HepG2 (cell line): Measurements from ENCODE around the gene CAPN10. TPM values are rescaled to one million over a fixed set of nuclear protein-coding genes. Genes with fewer than 3 reads are reported as not detected.

Source experiments
- ATAC-seq: fragments of 200-7000 bp; cut with Tn5 transposase; 3 replicates; pipeline ENCODE4 v1.9.1; 2020; ENCODE audit warnings: mild to moderate bottlenecking, moderate library complexity
- BruUV-seq: library from RNA; stranded (reverse); fragments of 400-500 nt; replicated peaks from 2 replicates; lab custom pipeline; 2021; lab: Mats Ljungman, UMichigan
- CTCF ChIA-PET: fragments of 300-600 bp; formaldehyde crosslinking; extraction: SDS; loops from one replicate; lab custom pipeline; 2021; ENCODE audit warnings: low total read pairs, inconsistent platforms, low intra/inter-chr PET ratio; lab: Yijun Ruan, JAX
- POLR2A ChIA-PET: fragments of 350-600 bp; sonication (Branson Sonifier 250); formaldehyde crosslinking; loops from one replicate; lab custom pipeline; 2020; ENCODE audit warnings: antibody characterized with exemption, inconsistent platforms; lab: Yijun Ruan, JAX
- DNase-seq: peaks from one replicate; pipeline ENCODE4 v3.0.0-alpha.2; 2015; ENCODE audit warnings: low spot score
- FAIRE-seq: peaks from 3 replicates; lab custom pipeline; 2011; peaks lifted over from hg19 to GRCh38; lab: Jason Lieb, UNC
- H2AFZ ChIP-seq: one replicate; pipeline ENCODE4 v1.6.1; 2011; ENCODE audit warnings: low read length, inconsistent platforms
- H3K27ac ChIP-seq: fragments of 300-600 bp; 3 replicates; pipeline ENCODE4 v1.8.0; 2011; ENCODE audit warnings: mixed run types, mild to moderate bottlenecking, mixed read lengths, low read length, inconsistent platforms; ENCODE audit not compliant: insufficient read depth; ENCODE audit errors: extremely low read length
- H3K27me3 ChIP-seq, 2 experiments: fragments of 200-600 bp in 1 of 2; 2 replicates in 1 of 2; 3 replicates in 1 of 2; pipeline versions ENCODE4 v1.6.0 to v1.8.0; 2011; ENCODE audit warnings: low read length in 2 of 2, mild to moderate bottlenecking in 2 of 2, moderate library complexity in 2 of 2, inconsistent platforms in 1 of 2; ENCODE audit not compliant: insufficient read depth in 2 of 2, control insufficient read depth in 1 of 2
- H3K36me3 ChIP-seq, 2 experiments: fragments of 200-600 bp in 1 of 2; replicated peaks in 1 of 2; 2 replicates in 1 of 2; 3 replicates in 1 of 2; pipeline versions ENCODE4 v1.5.1 to v1.8.0; 2011; ENCODE audit warnings: low read length in 2 of 2, inconsistent platforms in 1 of 2; ENCODE audit not compliant: insufficient read depth in 2 of 2, control insufficient read depth in 1 of 2
- H3K4me1 ChIP-seq: 2 replicates; pipeline ENCODE4 v1.5.1; 2012; ENCODE audit warnings: low read length, inconsistent platforms; ENCODE audit not compliant: insufficient read depth
- H3K4me2 ChIP-seq: 2 replicates; pipeline ENCODE4 v1.6.0; 2011; ENCODE audit warnings: low read depth, low read length, inconsistent platforms
- H3K4me3 ChIP-seq, 3 experiments: fragments of 200-600 bp in 1 of 3; sonication (generic), shearing (Covaris generic) in 1 of 3; replicated peaks in 1 of 3; 2 replicates each; pipeline ENCODE4 v1.5.1; 2011 to 2016; ENCODE audit warnings: low read length in 3 of 3, inconsistent platforms in 2 of 3, low read depth in 2 of 3, mild to moderate bottlenecking in 2 of 3, control low read depth in 1 of 3, mixed read lengths in 1 of 3; ENCODE audit not compliant: insufficient read depth in 1 of 3
- H3K79me2 ChIP-seq: one replicate; pipeline ENCODE4 v1.6.1; 2011; ENCODE audit warnings: low read length, inconsistent platforms; ENCODE audit not compliant: insufficient read depth
- H3K9ac ChIP-seq: 2 replicates; pipeline ENCODE4 v1.6.0; 2011; ENCODE audit warnings: mild to moderate bottlenecking, low read depth, low read length, inconsistent platforms; ENCODE audit not compliant: insufficient read depth
- H3K9me3 ChIP-seq: 2 replicates; pipeline ENCODE4 v1.5.1; 2012; ENCODE audit warnings: mild to moderate bottlenecking, low read length
- H4K20me1 ChIP-seq: 2 replicates; pipeline ENCODE4 v1.6.0; 2011; ENCODE audit warnings: inconsistent platforms, mild to moderate bottlenecking, low read length, moderate library complexity; ENCODE audit not compliant: insufficient read depth
- FOXP1 ChIP-seq, 2 experiments: fragments of 450-650 bp in 1 of 2; IDR thresholded peaks; 2 replicates each; pipeline ENCODE4 v1.6.1; 2017 to 2018; ENCODE audit warnings: antibody characterized with exemption in 1 of 2
- KDM5B ChIP-seq: sonication (generic); formaldehyde crosslinking; IDR thresholded peaks from 2 replicates; pipeline ENCODE4 v1.4.0; 2020; ENCODE audit warnings: missing genetic modification reagents, mild to moderate bottlenecking, borderline replicate concordance
- NFATC3 ChIP-seq: sonication (generic); formaldehyde crosslinking; IDR thresholded peaks from 2 replicates; pipeline ENCODE4 v1.5.1; 2020; ENCODE audit warnings: mild to moderate bottlenecking, missing genetic modification reagents
- PAX8 ChIP-seq: sonication (generic); formaldehyde crosslinking; IDR thresholded peaks from 2 replicates; pipeline ENCODE4 v1.8.0; 2022; ENCODE audit warnings: mild to moderate bottlenecking, missing genetic modification reagents, borderline replicate concordance
- STAT5B ChIP-seq: sonication (generic); formaldehyde crosslinking; IDR thresholded peaks from 2 replicates; pipeline ENCODE4 v1.4.0; 2020; ENCODE audit warnings: missing genetic modification reagents
- ZNF552 ChIP-seq: sonication (generic); formaldehyde crosslinking; IDR thresholded peaks from 2 replicates; pipeline ENCODE4 v1.9.0; 2022; ENCODE audit warnings: missing genetic modification reagents, mild to moderate bottlenecking, borderline replicate concordance
- WGBS: methylation state at CpG from one replicate; pipeline ENCODE4 v1.1.6; 2017; ENCODE audit warnings: low lambda C conversion rate; 5-methylcytosine and 5-hydroxymethylcytosine counted together
- in situ Hi-C: cut with HindIII; loops from 2 replicates; pipeline ENCODE4 v1.10.0; 2017; ENCODE audit warnings: low pct_unique_long_range_greater_than_20kb; ENCODE audit not compliant: extremely low pct_ligation_motif_present
- intact Hi-C: fragments of 100-400 bp; cut with micrococcal nuclease; formaldehyde crosslinking; loops from one replicate; pipeline ENCODE4 v1.10.0; 2022; ENCODE audit not compliant: unreplicated experiment
- polyA plus RNA-seq, 8 experiments: library from polyadenylated mRNA; depleted of rRNA in 3 of 8; stranded (reverse) in 7 of 8; unstranded in 1 of 8; fragments of >200 nt; fragmentation: Illumina TruSeq in 4 of 8; extraction: Trizol in 4 of 8; gene quantifications; 2 replicates each; pipeline versions ENCODE4 v1.2.1 to v1.2.3, GENCODE V29; 2011 to 2016; ENCODE audit warnings: low read depth in 4 of 8, missing spikeins in 1 of 8, mixed read lengths in 1 of 8; ENCODE audit not compliant: insufficient read depth in 1 of 8
- total RNA-seq, 5 experiments: library from RNA; depleted of rRNA; stranded (reverse); fragments of >200 nt; fragmentation: Illumina TruSeq; extraction: Trizol; gene quantifications; 2 replicates each; pipeline ENCODE4 v1.2.3, GENCODE V29; 2016; ENCODE audit warnings: low read depth in 1 of 5
- TF ChIP-seq, protein P1 (sequence below): sonication (generic); formaldehyde crosslinking; IDR thresholded peaks from 2 replicates; pipeline ENCODE4 v1.5.0; 2020; ENCODE audit warnings: mild to moderate bottlenecking, missing genetic modification reagents, borderline replicate concordance
- TF ChIP-seq, protein P2 (sequence below): sonication (generic); formaldehyde crosslinking; IDR thresholded peaks from 2 replicates; pipeline ENCODE4 v1.5.0; 2020; ENCODE audit warnings: missing genetic modification reagents

The CAPN10 gene
- total and polyA plus RNA-seq, 2 of the 13 experiments (the other 11 are each of a cell fraction or from before 2014, with no cell fraction given) = 27.6 to 32.4 TPM

DNA sequence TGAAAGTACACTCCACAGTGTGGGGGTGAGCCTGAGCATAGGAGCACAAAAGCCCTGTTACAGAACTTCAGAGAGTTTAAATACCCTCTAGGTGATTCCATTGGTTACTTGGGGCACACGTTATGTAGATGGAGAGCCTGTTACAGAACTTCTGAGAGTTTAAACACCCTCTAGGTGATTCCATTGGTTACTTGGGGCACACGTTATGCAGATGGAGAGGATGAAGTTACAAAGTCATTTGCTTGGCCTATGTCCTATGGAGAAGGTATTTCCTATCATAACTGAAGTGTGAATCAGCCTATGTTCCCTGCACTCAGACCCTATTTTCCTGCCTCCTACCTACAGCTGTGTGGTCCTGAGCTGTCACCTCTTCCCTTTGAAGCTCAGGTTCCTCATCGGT, 3.8 kb upstream of the CAPN10 start (continued):
- TF ChIP-seq NFATC3 (CRISPR knock-in tag) = no peak
- TF ChIP-seq, all 625 proteins: peak for 0

DNA sequence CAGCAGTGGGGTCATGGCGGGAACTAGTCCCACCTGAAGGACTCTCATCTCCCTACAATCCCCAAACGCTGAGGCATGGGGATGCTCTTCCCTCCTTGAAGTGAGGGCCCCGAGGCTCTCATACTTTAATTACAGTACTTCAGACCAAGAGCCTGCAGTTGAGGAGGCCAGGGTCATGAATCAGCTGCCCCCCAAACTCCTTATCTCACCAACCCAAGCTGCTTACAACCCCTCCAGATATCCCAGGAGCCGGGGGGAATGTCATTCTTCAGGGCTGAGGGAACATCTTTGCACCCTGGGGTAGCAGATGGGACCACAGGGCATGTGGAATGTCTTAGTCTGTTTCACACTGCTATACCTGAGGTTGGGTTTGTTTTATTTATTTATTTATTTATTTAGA, 2.8 kb upstream of the CAPN10 start:
- Histone ChIP-seq H3K4me2 (no peak overlapping the region), H3K36me3 (peaks cover 0 to 3% of the 10 kb centered on the region in 2 experiments; a peak in 1 of 5 replicates), H3K9ac (0 out of 2 replicates have a peak overlapping the region, but pooled peaks have one; percentile 7), H3K27ac (no peak overlapping the region), H3K4me3 (no peak overlapping the region), H2AFZ (no peak overlapping the region), H3K27me3 (peaks cover 0 to 4% of the 10 kb centered on the region in 2 experiments; a peak in 1 of 5 replicates), H4K20me1 (peaks cover 20% of the 10 kb centered on the region; the same call in 1 of the 2 replicates), H3K79me2 (peaks cover 70% of the 10 kb centered on the region), H3K4me1 (peaks cover 81% of the 10 kb centered on the region), H3K9me3 (no peaks in the 10 kb centered on the region)
- POLR2A ChIA-PET = interaction anchor here (2.5 to 6.0 kb wide), 2 partner anchors 18 kb away, joined by 9 to 149 read pairs; partner anchors contain the start of gene RNPEPL1
- TF ChIP-seq KDM5B (CRISPR knock-in tag) (no peak), PAX8 (CRISPR knock-in tag) (no peak), STAT5B (CRISPR knock-in tag) (no peak), FOXP1 (IDR thresholded peaks at IDR 0.05) (no peak), FOXP1 (CRISPR knock-in tag; IDR thresholded peaks at IDR 0.05) (no peak), ZNF552 (no peak)
- TF ChIP-seq, protein P1, sequence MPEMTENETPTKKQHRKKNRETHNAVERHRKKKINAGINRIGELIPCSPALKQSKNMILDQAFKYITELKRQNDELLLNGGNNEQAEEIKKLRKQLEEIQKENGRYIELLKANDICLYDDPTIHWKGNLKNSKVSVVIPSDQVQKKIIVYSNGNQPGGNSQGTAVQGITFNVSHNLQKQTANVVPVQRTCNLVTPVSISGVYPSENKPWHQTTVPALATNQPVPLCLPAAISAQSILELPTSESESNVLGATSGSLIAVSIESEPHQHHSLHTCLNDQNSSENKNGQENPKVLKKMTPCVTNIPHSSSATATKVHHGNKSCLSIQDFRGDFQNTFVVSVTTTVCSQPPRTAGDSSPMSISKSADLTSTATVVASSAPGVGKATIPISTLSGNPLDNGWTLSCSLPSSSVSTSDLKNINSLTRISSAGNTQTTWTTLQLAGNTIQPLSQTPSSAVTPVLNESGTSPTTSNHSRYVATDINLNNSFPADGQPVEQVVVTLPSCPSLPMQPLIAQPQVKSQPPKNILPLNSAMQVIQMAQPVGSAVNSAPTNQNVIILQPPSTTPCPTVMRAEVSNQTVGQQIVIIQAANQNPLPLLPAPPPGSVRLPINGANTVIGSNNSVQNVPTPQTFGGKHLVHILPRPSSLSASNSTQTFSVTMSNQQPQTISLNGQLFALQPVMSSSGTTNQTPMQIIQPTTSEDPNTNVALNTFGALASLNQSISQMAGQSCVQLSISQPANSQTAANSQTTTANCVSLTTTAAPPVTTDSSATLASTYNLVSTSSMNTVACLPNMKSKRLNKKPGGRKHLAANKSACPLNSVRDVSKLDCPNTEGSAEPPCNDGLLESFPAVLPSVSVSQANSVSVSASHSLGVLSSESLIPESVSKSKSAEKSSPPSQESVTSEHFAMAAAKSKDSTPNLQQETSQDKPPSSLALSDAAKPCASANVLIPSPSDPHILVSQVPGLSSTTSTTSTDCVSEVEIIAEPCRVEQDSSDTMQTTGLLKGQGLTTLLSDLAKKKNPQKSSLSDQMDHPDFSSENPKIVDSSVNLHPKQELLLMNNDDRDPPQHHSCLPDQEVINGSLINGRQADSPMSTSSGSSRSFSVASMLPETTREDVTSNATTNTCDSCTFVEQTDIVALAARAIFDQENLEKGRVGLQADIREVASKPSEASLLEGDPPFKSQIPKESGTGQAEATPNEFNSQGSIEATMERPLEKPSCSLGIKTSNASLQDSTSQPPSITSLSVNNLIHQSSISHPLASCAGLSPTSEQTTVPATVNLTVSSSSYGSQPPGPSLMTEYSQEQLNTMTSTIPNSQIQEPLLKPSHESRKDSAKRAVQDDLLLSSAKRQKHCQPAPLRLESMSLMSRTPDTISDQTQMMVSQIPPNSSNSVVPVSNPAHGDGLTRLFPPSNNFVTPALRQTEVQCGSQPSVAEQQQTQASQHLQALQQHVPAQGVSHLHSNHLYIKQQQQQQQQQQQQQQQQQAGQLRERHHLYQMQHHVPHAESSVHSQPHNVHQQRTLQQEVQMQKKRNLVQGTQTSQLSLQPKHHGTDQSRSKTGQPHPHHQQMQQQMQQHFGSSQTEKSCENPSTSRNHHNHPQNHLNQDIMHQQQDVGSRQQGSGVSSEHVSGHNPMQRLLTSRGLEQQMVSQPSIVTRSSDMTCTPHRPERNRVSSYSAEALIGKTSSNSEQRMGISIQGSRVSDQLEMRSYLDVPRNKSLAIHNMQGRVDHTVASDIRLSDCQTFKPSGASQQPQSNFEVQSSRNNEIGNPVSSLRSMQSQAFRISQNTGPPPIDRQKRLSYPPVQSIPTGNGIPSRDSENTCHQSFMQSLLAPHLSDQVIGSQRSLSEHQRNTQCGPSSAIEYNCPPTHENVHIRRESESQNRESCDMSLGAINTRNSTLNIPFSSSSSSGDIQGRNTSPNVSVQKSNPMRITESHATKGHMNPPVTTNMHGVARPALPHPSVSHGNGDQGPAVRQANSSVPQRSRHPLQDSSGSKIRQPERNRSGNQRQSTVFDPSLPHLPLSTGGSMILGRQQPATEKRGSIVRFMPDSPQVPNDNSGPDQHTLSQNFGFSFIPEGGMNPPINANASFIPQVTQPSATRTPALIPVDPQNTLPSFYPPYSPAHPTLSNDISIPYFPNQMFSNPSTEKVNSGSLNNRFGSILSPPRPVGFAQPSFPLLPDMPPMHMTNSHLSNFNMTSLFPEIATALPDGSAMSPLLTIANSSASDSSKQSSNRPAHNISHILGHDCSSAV (CRISPR knock-in tag) = no peak
- TF ChIP-seq, protein P2, sequence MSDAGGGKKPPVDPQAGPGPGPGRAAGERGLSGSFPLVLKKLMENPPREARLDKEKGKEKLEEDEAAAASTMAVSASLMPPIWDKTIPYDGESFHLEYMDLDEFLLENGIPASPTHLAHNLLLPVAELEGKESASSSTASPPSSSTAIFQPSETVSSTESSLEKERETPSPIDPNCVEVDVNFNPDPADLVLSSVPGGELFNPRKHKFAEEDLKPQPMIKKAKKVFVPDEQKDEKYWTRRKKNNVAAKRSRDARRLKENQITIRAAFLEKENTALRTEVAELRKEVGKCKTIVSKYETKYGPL (CRISPR knock-in tag) = no peak
- CTCF ChIA-PET = no interaction called here
- BruUV-seq = no TSS peak
- no peak for ATAC-seq
- WGBS = 94% methylated on average over 4 of the region's 4 CpGs
- no peak for DNase-seq
- intact Hi-C loops (no loop called here), in situ Hi-C loops (no loop called here)
- FAIRE-seq = no peak
